ENCODE data around the gene FABP1.

The FABP1 gene

GRCh38 chr2:88113069-88113468 lies 14.8 kb downstream of the FABP1 start:
- no peak for DNase-seq

GRCh38 chr2:88110830-88111229 lies 17.0 kb downstream of the FABP1 start:
- no peak for DNase-seq

GRCh38 chr2:88108796-88109195 lies 19.1 kb downstream of the FABP1 start:
- DNase-seq, result no peak

GRCh38 chr2:88100489-88100858 lies 27.4 kb downstream of the FABP1 start:
- no peak for DNase-seq

- no peak for DNase-seq
Observed at GRCh38 chr2:88099798-88100488, 27.9 kb downstream of the FABP1 start.

- no peak for DNase-seq
Observed at GRCh38 chr2:88098558-88098900, 29.3 kb downstream of the FABP1 start.

- DNase-seq, result no peak
Observed at GRCh38 chr2:88097891-88098557, 29.8 kb downstream of the FABP1 start.

- DNase-seq, result no peak
Observed at GRCh38 chr2:88097192-88097591, 30.7 kb downstream of the FABP1 start.

- DNase-seq, result no peak
Observed at GRCh38 chr2:88096708-88097107, 31.2 kb downstream of the FABP1 start.

- DNase-seq, result no peak
Observed at GRCh38 chr2:88095022-88095421, 32.8 kb downstream of the FABP1 start.

- DNase-seq, result no peak
Observed at GRCh38 chr2:88092773-88093172, 35.1 kb downstream of the FABP1 start.

GRCh38 chr2:88091943-88092342 lies 35.9 kb downstream of the FABP1 start:
- DNase-seq, result no peak

GRCh38 chr2:88090446-88091283 lies 37.2 kb downstream of the FABP1 start:
- peak; percentile 37 for DNase-seq

GRCh38 chr2:88088999-88089398 lies 38.9 kb downstream of the FABP1 start:
- DNase-seq, result no peak

- DNase-seq, result no peak
Observed at GRCh38 chr2:88087763-88088162, 40.1 kb downstream of the FABP1 start.

GRCh38 chr2:88087073-88087472 lies 40.8 kb downstream of the FABP1 start:
- no peak for DNase-seq

- no peak for DNase-seq
Observed at GRCh38 chr2:88086401-88086800, 41.5 kb downstream of the FABP1 start.

- DNase-seq, result no peak
Observed at GRCh38 chr2:88085602-88086001, 42.3 kb downstream of the FABP1 start.

- DNase-seq, result no peak
Observed at GRCh38 chr2:88085099-88085498, 42.8 kb downstream of the FABP1 start.

- no peak for DNase-seq
Observed at GRCh38 chr2:88082781-88083180, 45.1 kb downstream of the FABP1 start.

- no peak for DNase-seq
Observed at GRCh38 chr2:88081924-88082608, 45.8 kb downstream of the FABP1 start.

GRCh38 chr2:88080545-88080944 lies 47.3 kb downstream of the FABP1 start:
- no peak for DNase-seq

- DNase-seq, result no peak
Observed at GRCh38 chr2:88078643-88079172, 49.2 kb downstream of the FABP1 start.
